Measurements from ENCODE around the gene POP4. TPM values are rescaled to one million over a fixed set of nuclear protein-coding genes. Genes with fewer than 3 reads are reported as not detected.

Gene POP4
- polyA plus RNA-seq, 4 donors = 53.3 to 72.5 (median 61.8) TPM

DNA sequence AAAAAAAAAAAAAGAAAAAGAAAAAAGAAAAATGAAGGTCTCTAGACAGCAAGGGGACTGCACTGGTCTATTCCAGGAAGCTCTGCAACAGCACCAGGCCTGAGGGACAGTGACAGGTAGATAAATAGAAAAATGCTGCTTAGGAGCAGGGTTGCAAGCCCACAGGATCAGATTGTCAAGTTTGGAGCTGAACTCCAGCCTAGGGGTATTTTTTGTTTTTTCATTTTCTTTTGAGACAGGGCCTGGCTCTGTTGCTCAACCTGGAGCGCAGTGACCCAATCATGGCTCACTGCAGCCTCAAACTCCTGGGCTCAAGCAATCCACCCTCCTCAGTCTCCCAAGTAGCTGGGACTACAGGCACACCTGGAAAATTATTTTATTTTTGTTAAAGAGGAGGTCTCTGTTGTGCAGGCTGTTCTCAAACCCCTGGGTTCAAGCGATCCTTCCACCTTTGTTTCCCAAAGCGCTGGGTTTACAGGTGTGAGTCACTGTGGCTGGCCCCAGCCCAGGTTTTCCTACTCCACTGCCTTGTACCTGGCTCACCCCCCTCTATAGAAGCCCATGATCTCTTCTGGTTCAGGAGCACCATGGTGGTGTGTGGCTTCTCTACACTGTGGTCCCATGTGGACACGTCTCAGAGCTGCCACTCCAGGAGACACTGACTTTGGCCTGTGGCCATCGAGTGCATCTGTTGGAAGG lies 23.9 kb downstream of the POP4 start:
- DNase-seq (ENCODE audit: low read depth in 4 of 4, low spot score in 3 of 4) = no peak

DNA sequence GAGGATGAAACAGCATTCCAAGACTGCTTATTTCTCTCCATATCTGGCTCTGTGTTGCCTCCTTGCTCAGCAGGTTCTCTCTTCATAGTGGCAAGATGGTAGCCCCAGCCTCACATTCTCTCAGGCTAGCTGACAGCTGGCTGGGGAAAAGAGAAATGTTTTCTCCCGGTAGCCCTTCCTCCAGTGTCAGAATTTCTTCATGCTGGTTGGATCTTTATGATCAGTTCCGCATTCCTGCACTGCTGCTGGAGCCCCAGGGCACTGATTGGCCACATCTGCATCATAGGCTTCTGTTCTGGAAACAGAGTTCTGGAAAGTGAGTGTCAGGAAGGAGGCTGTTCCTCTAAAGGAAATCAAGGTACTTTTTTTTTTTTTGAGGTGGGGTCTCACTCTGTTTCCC lies 24.6 kb downstream of the POP4 start:
- DNase-seq (ENCODE audit: low read depth in 4 of 4, low spot score in 3 of 4) = no peak

DNA sequence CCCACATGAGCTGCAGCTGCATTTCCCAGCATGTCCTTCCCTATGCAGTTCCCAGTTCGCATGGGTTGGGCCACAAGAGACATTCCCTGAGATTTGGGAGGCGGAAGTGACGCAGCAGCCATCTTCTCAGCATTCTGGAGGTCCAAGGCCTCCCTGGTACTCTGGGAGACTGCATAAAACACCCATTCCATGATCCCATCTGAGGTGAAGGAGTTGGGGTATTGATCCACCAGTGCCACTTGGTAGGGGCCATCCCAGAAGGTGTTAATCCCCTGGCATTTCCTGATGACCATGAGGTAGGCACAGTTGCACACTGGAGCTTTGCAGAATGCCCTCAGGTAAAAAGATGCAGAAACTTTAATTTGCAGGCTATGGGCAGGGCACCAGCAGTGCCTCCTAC lies 25.4 kb downstream of the POP4 start:
- no peak for DNase-seq (ENCODE audit: low read depth in 4 of 4, low spot score in 3 of 4)

DNA sequence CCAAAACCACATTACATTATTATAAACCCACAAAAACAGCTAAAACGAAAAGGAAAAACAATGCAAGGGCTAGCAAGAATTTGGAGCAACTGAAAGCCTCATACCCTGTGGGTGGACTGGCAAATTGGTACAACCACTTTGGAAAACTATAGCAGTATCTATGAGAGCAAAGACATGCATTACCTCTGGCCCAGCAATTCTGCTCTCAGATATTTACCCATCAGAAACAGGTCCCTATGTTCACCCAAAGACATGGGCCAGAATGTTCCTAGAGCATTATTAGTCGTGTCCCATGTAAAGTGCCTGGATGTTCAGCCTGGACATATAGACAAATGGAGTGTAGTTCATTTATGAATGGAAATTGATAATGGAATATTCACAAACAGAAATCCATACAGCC lies 27.9 kb downstream of the POP4 start:
- DNase-seq (ENCODE audit: low read depth in 4 of 4, low spot score in 3 of 4) = no peak

DNA sequence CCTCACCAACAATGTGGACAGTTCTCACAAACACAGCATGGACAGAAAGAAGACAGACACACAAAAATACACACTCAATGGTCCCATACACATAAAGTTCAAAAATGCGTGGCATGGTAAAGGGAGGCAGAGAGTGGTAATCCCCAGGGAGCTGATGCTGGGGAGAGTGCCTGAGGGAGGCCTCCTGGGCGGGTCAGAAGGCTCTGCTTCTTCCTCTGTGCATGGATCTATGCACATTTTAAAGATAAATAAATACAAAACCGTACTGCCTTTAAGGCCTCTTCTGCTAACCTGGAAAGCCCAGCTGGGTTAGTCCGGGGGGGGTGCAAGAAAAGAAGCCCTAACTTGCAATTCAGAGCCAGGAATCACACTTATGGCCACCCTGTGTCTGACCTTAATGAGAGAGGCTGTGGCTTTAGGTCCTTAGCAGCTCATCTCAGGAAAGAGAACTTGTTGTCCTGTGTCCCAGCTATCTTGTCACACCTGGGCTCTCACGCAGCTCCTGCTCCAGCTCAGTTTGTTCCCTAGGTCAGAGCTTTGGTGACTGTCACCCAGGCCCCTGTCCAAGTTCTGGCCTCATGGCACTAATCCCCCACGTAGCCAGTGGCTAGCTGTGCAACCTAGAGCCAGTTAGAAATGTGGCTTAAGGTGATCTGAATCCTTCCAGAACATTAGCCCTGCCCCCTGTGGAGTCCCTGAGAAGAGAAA lies 28.5 kb downstream of the POP4 start:
- DNase-seq (ENCODE audit: low read depth in 4 of 4, low spot score in 3 of 4) = no peak

DNA sequence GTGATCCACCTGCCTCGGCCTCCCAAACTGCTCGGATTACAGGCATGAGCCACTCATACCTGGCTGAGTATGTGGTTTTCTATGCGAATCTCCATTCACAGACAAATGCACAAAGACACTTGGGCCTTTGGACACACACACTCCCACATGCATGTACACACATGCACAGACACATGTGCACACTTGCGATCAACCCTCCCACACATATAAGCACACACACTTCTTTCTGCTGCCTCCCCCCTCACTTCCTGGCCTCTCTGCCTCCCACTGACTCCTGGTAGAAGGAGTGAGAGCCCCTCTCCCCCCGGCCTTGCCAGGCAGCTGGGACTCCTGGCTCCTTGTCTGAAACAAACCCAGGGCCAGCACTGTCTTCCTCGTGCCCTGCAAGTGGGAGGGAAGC lies 29.9 kb downstream of the POP4 start:
- no peak for DNase-seq (ENCODE audit: low read depth in 4 of 4, low spot score in 3 of 4)

DNA sequence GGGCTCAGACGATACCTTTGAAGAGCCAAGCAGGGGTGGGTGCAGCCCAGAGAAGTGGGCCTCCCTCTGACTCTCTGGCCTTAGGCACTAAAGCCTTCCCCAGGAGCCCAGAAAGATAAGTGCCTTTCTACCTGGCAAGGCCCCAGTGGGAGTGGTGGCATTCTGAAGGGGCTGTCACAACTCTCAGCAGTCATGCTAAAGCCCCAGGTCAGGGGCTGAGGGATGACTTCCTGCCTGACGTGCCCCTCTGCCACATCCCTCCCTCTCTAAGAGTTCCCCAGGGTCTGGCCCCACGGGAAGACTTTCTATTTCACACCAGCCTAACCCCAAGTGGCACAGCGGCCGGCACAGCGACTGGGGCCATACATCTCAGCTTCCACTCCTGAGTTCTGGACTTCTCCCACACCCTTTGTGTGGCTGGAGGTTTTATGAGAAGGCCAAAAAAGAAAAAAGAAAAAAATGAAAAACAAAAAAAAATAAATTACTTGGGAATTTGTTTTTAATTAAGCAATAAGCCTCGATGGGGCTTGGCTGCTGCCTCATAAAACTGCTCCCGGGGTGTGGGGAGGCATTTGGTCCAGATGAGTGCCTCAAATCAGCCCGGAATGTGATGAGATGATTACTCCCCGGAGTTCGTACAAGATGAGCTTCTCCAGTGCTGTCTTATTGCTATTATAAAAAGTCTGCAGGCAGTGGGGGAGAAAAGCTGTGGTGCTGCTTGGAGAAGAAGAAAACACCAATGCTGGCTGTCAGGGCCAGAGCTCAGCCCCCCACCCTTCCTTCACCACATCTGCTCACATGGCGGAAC lies 30.7 kb downstream of the POP4 start:
- DNase-seq (ENCODE audit: low read depth in 4 of 4, low spot score in 3 of 4) = no peak

DNA sequence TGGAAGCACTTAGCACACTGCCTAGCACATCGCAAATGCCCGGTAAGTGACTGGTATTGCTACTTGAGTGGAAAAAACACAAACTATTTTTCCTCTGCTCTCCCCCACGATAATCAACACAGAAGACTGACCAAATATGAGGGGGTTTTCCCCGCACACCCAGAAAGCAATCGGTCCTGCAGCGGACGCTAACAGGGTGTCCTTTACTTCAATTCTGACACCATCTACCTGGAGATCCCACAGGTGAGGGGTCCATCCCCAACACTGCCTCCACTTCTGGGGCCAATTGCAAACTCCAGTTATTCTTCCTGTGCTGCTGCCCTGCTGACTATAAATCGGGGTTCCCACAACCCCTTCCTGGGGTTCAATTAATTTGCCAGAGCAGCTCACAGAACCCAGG lies 33.0 kb downstream of the POP4 start:
- DNase-seq (ENCODE audit: low read depth in 4 of 4, low spot score in 3 of 4) = no peak

DNA sequence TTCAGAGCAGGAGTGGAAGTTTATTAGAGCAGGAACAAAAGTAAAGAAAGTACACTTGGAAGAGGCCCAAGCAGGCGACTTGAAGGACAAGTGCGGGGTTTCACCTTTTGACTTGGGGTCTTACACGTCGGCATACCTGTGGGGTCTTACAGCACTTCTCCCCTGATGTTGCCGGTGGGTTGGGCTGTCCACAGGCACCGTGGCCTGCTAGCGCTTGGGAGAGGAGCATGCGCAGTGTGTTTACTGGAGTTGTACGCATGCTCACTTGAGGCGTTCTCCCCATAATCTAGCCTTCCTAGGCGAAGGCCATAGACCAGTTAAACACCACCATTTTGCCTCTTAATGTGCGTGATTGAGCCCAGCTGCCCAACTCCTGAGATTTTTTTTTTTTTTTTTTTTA lies 34.1 kb downstream of the POP4 start:
- no peak for DNase-seq (ENCODE audit: low read depth in 4 of 4, low spot score in 3 of 4)

DNA sequence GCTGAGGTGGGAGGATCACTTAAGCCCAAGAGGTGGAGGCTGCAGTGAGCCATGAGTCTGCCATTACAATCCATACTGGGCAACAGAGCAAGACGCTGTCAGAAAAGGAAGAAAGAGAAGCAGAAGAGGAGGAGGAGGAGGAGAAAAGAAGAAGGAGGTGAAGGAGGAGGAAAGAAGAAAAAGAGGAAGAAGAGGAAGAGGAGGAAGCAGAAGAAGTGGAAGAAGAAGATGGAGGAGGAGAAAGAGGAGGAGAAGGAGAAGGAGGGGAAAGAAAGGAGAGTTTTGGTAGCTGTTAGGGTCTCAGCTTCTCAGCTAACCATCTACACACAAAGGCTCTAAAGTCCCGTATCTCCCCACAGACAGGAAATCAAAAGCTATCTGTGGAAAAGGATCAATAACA lies 35.5 kb downstream of the POP4 start:
- no peak for DNase-seq (ENCODE audit: low read depth in 4 of 4, low spot score in 3 of 4)

DNA sequence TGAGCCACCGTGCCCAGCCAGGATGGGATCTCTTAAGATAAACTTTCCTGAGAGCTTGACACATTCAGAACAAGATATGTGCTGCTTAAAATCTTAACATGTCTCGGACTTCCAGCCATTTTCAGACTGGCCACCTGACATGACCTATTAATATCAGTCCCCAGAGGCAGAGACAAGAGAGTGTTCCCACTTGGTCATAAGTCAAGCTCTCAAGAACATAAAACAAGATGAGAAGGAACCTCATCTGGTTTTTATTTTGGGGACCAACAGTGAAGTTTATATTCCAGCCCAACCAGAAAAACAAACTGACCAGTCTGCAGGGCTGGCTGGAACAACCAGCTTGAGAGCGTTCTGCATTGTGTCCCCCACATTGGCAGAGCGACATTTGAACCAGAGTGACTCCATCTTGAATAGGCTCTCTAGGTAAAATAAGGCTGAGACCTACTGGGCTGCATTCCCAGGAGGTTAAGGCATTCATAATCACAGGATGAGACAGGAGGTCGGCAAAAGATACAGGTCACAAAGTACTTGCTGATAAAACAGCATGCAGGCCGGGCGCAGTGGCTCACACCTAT lies 37.4 kb downstream of the POP4 start:
- DNase-seq (ENCODE audit: low read depth in 4 of 4, low spot score in 3 of 4) = no peak

DNA sequence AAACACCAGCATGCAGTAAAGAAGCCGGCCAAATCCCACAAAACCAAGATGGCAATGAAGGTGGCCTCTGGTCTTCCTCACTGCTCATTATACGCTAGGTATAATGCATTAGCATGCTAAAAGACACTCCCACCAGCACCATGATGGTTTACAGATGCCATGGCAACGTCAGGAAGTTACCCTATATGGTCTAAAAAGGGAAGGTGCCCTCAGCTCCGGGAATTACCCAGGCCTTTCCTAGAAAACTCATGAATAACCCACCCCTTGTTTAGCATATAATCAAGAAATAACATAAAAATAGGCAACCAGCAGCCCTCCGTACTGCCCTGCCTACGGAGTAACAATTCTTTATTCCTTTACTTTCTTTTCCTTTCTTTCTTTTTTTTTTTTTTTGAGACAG lies 38.1 kb downstream of the POP4 start:
- DNase-seq (ENCODE audit: low read depth in 4 of 4, low spot score in 3 of 4) = no peak

DNA sequence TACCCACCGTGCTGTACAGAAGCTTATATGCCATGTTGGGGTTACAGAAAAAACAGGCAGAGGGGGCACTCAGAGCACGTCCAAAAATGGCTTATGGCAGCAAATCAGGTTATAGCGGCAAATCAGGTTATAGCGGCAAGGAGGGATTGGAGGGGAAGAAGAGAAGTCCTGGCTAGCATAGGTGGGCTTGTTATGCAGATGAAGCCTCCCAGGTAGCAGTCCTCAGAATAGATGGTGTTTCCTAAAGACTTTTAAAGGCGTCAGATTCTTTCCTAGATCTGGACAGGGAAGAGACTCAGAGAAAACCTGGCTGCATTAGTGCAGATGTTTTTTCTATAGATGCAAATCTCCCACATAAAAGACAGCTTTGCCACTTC lies 39.4 kb downstream of the POP4 start:
- no peak for DNase-seq (ENCODE audit: low read depth in 4 of 4, low spot score in 3 of 4)

DNA sequence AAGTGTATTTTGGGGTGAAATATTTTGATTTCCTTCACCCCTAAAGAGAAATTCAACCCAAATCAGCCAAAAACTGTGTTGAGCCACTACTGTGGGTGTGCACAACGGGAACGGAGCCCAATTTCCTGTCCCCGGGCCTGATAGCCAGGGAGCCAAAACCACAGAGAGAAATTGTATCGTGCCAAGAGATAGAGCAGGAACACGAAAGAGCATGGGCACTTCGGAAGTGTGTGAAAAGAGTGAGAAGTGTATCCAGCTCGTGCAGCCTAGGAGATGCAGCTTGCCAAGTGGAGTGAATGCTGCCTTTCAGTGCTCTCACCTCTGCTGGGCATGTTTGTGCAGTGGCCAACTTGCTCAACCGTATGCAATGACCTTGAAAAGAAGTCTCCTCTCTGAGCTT lies 39.8 kb downstream of the POP4 start:
- no peak for DNase-seq (ENCODE audit: low read depth in 4 of 4, low spot score in 3 of 4)

DNA sequence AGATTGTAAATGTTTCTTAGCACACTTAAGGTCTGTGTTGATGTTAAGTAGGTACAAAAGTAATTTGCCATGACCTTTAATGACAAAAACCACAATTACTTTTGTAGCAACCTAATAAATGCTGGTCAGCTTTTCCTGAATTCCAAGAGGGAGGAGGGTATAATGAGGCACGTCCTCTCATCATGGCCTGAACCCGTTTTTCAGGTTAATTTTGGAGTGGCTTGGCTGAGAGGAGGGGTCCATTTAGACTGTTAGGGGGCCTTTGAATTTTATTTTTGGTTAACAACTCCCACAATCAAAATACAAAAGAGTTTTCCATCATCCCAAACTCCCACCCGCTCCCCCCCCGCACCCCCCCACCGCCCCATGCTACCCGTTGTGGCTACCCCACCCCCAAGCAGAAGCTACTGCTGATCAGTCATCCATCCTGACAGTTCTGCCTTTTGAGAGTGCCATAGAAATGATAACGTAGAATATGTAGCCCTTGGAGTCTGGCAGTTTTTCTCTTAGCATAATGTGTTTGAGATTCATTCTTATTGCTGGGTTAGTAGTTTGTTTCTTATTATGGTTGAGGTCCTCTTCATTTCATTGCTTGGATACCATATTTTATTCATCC lies 44.8 kb downstream of the POP4 start:
- no peak for DNase-seq (ENCODE audit: low read depth in 4 of 4, low spot score in 3 of 4)

DNA sequence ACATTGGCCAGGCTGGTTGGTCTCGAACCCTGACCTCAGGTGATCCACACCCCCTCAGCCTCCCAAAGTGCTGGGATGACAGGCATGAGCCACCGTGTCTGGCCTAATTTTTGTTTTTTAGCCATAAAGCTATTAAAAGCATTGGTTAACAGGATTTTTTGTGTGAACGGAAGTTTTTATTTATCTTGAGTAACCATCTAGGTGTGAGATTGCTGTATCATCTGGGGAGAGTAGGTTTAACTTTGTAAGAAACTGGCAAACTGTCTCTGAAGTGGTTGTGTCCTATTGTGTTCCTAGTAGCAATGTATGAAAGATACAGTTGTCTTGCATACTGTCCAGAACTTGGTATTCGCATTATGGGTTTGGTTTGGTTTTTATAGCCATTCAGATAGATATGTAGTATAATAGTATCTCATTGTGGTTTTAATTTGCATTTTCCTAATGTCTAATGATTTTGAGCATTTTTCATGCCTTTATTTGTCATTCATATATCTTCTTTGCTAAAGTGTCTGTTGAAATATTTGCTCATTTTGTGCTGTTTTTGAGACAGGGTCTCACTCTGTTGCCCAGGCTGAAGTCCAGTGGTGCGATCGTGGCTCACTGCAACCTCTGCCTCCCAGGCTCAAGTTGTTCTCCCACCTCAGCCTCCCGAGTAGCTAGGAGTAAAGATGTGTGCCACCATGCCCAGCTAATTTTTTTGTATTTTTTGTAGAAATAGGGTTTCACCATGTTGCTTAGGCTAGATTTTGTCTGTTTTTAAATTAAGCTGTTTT lies 45.7 kb downstream of the POP4 start:
- no peak for DNase-seq (ENCODE audit: low read depth in 4 of 4, low spot score in 3 of 4)

DNA sequence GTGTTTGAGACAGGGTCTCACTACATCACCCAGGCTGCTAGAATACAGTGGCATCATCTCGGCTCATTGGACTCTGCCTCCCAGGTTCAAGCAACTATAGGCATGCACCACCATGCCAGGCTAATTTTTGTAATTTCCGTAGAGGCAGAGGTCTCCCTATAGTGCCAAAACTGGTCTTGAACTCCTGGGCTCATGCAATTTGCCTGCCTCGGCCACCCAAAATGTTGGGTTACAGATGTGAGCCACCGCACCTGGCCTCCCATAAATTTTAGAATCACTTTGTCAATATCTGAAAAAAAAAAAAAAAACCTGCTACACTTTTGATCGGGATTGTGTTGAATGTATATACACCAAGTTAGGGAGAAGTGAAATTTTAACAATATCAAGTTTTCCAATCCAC lies 47.3 kb downstream of the POP4 start:
- no peak for DNase-seq (ENCODE audit: low read depth in 4 of 4, low spot score in 3 of 4)

DNA sequence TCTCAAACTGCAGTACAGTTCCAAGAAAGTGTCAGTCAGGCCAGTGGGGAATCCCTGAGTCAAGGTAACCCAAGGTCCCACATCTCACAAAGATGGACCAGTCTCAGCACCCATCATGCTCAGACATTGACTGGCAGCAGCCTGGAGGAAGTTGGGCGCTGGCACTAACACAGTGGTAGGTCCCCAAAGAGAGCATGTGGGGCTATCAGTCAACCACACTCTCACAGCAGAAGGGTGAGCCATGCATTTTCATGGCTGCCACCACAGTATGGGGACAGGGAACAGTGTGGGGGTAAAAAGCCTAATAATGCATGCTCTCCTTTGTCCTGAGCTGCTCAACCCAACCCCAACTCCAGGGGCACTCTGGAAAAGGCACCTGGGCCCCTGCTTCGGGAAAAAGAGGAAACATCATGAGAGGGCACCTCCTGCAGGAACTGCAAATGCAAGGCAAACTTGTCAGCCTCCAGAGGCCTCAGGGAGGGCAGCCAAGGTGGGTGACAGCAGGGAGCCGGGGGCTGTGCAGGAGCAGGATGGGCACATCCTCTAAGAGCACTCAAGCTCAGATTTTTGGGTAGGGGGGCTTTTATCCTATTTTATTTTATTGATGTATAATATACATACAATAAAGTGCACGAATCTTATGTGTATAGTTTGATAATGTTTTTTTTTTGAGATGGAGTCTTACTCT lies 49.7 kb downstream of the POP4 start:
- DNase-seq (ENCODE audit: low read depth in 4 of 4, low spot score in 3 of 4) = no peak

DNA sequence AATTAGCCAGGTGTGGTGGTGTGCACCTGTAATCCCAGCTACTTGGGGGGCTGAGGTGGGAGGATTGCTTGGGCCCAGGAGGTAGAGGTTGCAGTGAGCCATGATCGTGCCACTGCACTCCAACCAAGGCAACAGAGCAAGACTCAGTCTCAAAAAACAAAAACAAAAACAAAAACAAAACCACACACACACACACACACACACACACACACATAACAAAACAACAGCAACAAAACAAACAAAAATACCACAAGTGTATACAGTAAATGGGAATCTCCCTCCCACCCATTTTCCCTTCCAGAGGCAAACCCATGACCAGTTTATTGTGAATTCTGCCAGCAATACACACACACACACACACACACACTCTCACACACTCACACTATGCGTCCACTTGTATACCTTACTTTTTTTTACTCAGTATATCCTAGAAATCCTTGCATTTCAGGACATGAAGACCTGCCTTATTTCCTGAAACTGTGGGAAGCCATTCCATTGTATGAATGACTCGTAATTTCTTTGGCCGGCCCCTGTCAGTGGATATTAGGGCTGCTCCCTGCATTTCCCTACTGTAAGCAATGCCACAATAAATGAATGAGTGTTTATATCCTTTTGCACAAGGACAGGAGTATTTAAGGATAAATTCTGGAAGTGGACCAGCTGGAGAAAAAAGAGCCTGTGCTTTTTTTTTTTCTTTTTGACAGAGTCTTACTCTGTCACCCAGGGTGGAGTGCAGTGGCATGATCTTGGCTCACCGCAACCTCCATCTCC lies 52.3 kb downstream of the POP4 start:
- no peak for DNase-seq (ENCODE audit: low read depth in 4 of 4, low spot score in 3 of 4)

All from left renal pelvis (tissue), 4 donors.